Lower lobe of right lung (tissue), 2 donors: ENCODE measurements around the gene GSPT1. TPM values are rescaled to one million over a fixed set of nuclear protein-coding genes. Genes with fewer than 3 reads are reported as not detected.

Experiments
- ATAC-seq, 2 donors: fragments of 200-7000 bp; cut with Tn5 transposase; one replicate each; pipeline ENCODE4 v1.9.1; 2020 to 2022; ENCODE audit warnings: mild to moderate bottlenecking in 2 of 2, moderate library complexity in 2 of 2
- DNase-seq: peaks from one replicate; pipeline ENCODE4 v3.0.0-alpha.2; 2020
- H3K27ac ChIP-seq: fragments of 200-600 bp; one replicate; pipeline ENCODE4 v1.8.0; 2022
- H3K27me3 ChIP-seq: fragments of 200-600 bp; one replicate; pipeline ENCODE4 v1.8.0; 2022; ENCODE audit warnings: low read depth
- H3K36me3 ChIP-seq: fragments of 200-600 bp; one replicate; pipeline ENCODE4 v1.8.0; 2022; ENCODE audit warnings: mild to moderate bottlenecking
- H3K4me1 ChIP-seq: fragments of 200-600 bp; one replicate; pipeline ENCODE4 v1.8.0; 2022
- H3K4me3 ChIP-seq: fragments of 200-600 bp; one replicate; pipeline ENCODE4 v1.8.0; 2022; ENCODE audit warnings: mild to moderate bottlenecking
- H3K9me3 ChIP-seq: fragments of 200-600 bp; one replicate; pipeline ENCODE4 v1.8.0; 2022
- CTCF ChIP-seq: fragments of 200-600 bp; IDR thresholded peaks from one replicate; pipeline ENCODE4 v1.8.0; 2022; ENCODE audit warnings: antibody characterized with exemption, mild to moderate bottlenecking
- intact Hi-C: fragments of 100-400 bp; cut with DNase I; formaldehyde crosslinking; loops from one replicate; pipeline ENCODE4 v1.11.0; 2022
- total RNA-seq: library from RNA; stranded (reverse); fragmentation: NEBNext Ultra II Directional; extraction: Animal tissue kit (Norgen Biotek cat#: 25700); gene quantifications from one replicate; pipeline ENCODE4 v1.2.1, GENCODE V29; 2021
- donor health status: DM: no; HTN: yes; CAD: no; lungs with severe emphysema.

Gene GSPT1
- total RNA-seq, 1 donor from 2014 or later = 107 TPM

- Histone ChIP-seq H3K9me3 (no peaks in the 10 kb centered on the region), H3K4me3 (no peak overlapping the region), H3K27me3 (no peaks in the 10 kb centered on the region), H3K36me3 (peaks cover 16% of the 10 kb centered on the region), H3K27ac (no peak overlapping the region), H3K4me1 (peaks cover 31% of the 10 kb centered on the region)
- no peak for ATAC-seq
- no peak for DNase-seq
- intact Hi-C loops = no loop called here
- no peak for TF ChIP-seq CTCF
Observed at GRCh38 chr16:11903906-11904305, 11.8 kb downstream of the GSPT1 start.

- no peak for ATAC-seq
- Histone ChIP-seq H3K4me3 (no peak overlapping the region), H3K27me3 (no peaks in the 10 kb centered on the region), H3K36me3 (peaks cover 8% of the 10 kb centered on the region), H3K27ac (no peak overlapping the region), H3K9me3 (no peaks in the 10 kb centered on the region), H3K4me1 (peaks cover 42% of the 10 kb centered on the region)
- intact Hi-C loops = no loop called here
- DNase-seq = no peak
- no peak for TF ChIP-seq CTCF
Observed at GRCh38 chr16:11901091-11901490, 14.7 kb downstream of the GSPT1 start.

- Histone ChIP-seq H3K27ac (no peak overlapping the region), H3K9me3 (no peaks in the 10 kb centered on the region), H3K4me3 (no peak overlapping the region), H3K4me1 (peaks cover 43% of the 10 kb centered on the region), H3K36me3 (peaks cover 45% of the 10 kb centered on the region), H3K27me3 (no peaks in the 10 kb centered on the region)
- intact Hi-C loops = no loop called here
- ATAC-seq = peak in 1 of 2 donors; percentile 27
- TF ChIP-seq CTCF = no peak
- no peak for DNase-seq
Observed at GRCh38 chr16:11896486-11897176, 19.1 kb downstream of the GSPT1 start.

- intact Hi-C loops = no loop called here
- TF ChIP-seq CTCF = no peak
- Histone ChIP-seq H3K27me3 (no peaks in the 10 kb centered on the region), H3K4me1 (peaks cover 13% of the 10 kb centered on the region), H3K4me3 (no peak overlapping the region), H3K36me3 (peaks cover 75% of the 10 kb centered on the region), H3K27ac (no peak overlapping the region), H3K9me3 (no peaks in the 10 kb centered on the region)
- ATAC-seq (no peak), DNase-seq (no peak)
Observed at GRCh38 chr16:11893571-11893970, 22.2 kb downstream of the GSPT1 start.

- no peak for DNase-seq
- peak in 1 of 2 donors; percentile 20 for ATAC-seq
- no peaks in the 10 kb centered on the region for H3K9me3 ChIP-seq
- intact Hi-C loops = no loop called here
- H3K4me1 ChIP-seq = peaks cover 5% of the 10 kb centered on the region
- no peak overlapping the region for H3K27ac ChIP-seq
- H3K36me3 ChIP-seq = peaks cover 84% of the 10 kb centered on the region
- no peak overlapping the region for H3K4me3 ChIP-seq
- no peak for TF ChIP-seq CTCF
- H3K27me3 ChIP-seq = no peaks in the 10 kb centered on the region
Observed at GRCh38 chr16:11892761-11893160, 23.0 kb downstream of the GSPT1 start.
